VCaP (cell line): ENCODE data around the gene ATCAY.

Source experiments
- H3K27ac ChIP-seq: fragments of 450-650 bp; 2 replicates; pipeline ENCODE4 v1.5.1; 2017
- CTCF ChIP-seq: fragments of 450-650 bp; conservative IDR thresholded peaks from 2 replicates; pipeline ENCODE4 v1.5.1; 2017; ENCODE audit warnings: mild to moderate bottlenecking, moderate library complexity

The ATCAY gene

DNA sequence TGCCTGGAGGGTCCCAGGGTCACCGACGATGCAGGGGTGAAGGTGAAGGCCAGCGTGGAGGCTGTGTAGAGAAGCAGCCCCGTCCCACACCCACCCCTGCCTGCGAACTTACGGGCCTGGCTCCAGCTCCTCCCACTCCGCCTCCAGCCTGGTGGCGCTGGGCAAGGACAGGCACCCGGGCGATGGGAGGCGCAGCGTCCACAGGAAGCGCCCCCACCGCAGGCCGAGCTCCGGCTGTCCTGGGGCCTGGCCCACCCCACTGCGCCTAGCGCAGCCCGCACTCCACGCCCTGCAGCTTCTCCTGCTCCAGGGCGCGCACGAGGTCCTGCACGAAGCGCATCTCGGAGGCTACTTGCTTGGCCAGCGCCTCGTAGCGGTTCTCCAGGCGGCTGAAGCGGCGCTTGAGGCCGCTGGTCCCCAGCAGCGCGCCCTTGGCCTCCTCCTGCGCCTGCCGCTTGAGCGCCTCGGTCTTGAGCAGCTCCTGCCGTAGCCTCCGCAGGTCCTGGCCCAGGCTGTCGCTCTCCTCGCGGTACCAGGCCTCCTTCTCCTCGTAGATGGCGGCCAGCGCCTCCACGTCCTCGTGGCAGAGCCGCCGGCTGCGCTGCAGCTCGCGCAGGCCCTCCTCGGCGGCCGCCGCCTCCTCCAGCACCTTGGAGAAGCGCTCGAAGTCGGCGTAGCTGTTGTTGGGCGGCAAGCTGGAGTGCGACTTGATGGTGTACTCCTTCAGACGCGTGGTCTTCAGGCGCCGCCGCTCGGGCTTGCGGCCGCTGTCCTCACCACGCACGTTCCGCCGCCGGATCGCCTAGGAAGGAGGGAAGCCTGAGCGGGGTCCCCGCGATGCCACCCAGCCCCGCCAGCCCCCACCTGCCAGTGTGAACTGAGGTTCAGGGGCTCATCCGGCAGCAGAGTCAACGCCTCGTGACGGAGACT lies 78.6 kb downstream of the ATCAY start:
- no peak for TF ChIP-seq CTCF
- H3K27ac ChIP-seq = no peak overlapping the region

- no peak for TF ChIP-seq CTCF
- no peak overlapping the region for H3K27ac ChIP-seq
Observed at GRCh38 chr19:3959766-3960131, 79.3 kb downstream of the ATCAY start.

GRCh38 chr19:3961007-3961406 lies 80.5 kb downstream of the ATCAY start:
- TF ChIP-seq CTCF = no peak
- H3K27ac ChIP-seq = no peak overlapping the region

- H3K27ac ChIP-seq = no peak overlapping the region
- TF ChIP-seq CTCF = no peak
Observed at GRCh38 chr19:3963458-3964255, 83.2 kb downstream of the ATCAY start.

GRCh38 chr19:3964256-3965194 lies 84.0 kb downstream of the ATCAY start:
- TF ChIP-seq CTCF = no peak
- H3K27ac ChIP-seq = no peak overlapping the region

GRCh38 chr19:3966051-3967017 lies 85.8 kb downstream of the ATCAY start:
- TF ChIP-seq CTCF = no peak
- no peak overlapping the region for H3K27ac ChIP-seq

DNA sequence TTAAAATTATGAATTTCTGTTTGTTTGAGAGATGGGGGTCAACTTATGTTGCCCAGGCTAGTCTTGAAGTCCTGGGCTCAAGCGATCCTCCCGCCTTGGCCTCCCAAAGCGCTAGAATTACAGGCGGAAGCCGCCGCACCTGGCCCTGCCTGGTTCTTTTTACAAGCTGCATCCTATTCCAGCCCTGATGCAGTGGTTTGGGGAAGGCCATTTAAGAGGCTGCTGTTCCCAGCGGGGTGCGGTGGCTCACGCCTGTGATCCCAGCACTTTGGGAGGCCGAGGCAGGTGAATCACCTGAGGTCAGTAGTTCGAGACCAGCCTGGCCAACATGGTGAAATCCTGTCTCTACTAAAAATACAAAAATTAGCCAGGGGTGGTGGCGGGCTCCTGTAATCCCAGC lies 87.5 kb downstream of the ATCAY start:
- H3K27ac ChIP-seq = peak overlapping the region; percentile 65; the same call in 1 of the 2 replicates
